ENCODE data around the gene WNK4. TPM values are rescaled to one million over a fixed set of nuclear protein-coding genes. Genes with fewer than 3 reads are reported as not detected.

WNK4 gene
- polyA plus RNA-seq, 1 donor: 16.9 TPM

- WGBS (ENCODE audit: insufficient coverage, low lambda C conversion rate): 92% methylated on average over 4 of the region's 11 CpGs
- no peak for DNase-seq
Measured at GRCh38 chr17:42841975-42842685, 61.7 kb downstream of the WNK4 start.

GRCh38 chr17:42843358-42843934, 63.0 kb downstream of the WNK4 start:
- H3K9me3 ChIP-seq (ENCODE audit: control insufficient read depth, low read depth, low read length): no peaks in the 10 kb centered on the region
- peak; percentile 48 to 51 for DNase-seq
- H3K36me3 ChIP-seq (ENCODE audit: control insufficient read depth, insufficient read depth, low read length): peaks cover 59% of the 10 kb centered on the region
- no peaks in the 10 kb centered on the region for H3K27me3 ChIP-seq (ENCODE audit: control insufficient read depth, insufficient read depth, low read length)
- no peak overlapping the region for H3K27ac ChIP-seq (ENCODE audit: low read length)
- no peak overlapping the region for H3K4me3 ChIP-seq (ENCODE audit: low read length)
- no peaks in the 10 kb centered on the region for H3K4me1 ChIP-seq (ENCODE audit: control insufficient read depth, insufficient read depth, low read length)
- WGBS (ENCODE audit: insufficient coverage, low lambda C conversion rate): no CpG with 5 or more reads among the region's 6 CpGs

More at GRCh38 chr17:42841975-42842685, 61.7 kb downstream of the WNK4 start:
- Histone ChIP-seq H3K27ac (ENCODE audit: low read length) (no peak overlapping the region), H3K4me1 (ENCODE audit: control insufficient read depth, insufficient read depth, low read length) (no peaks in the 10 kb centered on the region), H3K4me3 (ENCODE audit: low read length) (no peak overlapping the region), H3K36me3 (ENCODE audit: control insufficient read depth, insufficient read depth, low read length) (peaks cover 72% of the 10 kb centered on the region), H3K27me3 (ENCODE audit: control insufficient read depth, insufficient read depth, low read length) (no peaks in the 10 kb centered on the region), H3K9me3 (ENCODE audit: control insufficient read depth, low read depth, low read length) (no peaks in the 10 kb centered on the region)

- Histone ChIP-seq H3K4me1 (ENCODE audit: control insufficient read depth, insufficient read depth, low read length) (no peaks in the 10 kb centered on the region), H3K27me3 (ENCODE audit: control insufficient read depth, insufficient read depth, low read length) (no peaks in the 10 kb centered on the region), H3K9me3 (ENCODE audit: control insufficient read depth, low read depth, low read length) (no peaks in the 10 kb centered on the region), H3K36me3 (ENCODE audit: control insufficient read depth, insufficient read depth, low read length) (peaks cover 51% of the 10 kb centered on the region), H3K4me3 (ENCODE audit: low read length) (no peak within 1 kb of the TSS), H3K27ac (ENCODE audit: low read length) (no peak within 1 kb of the TSS)
- no peak for DNase-seq
- no CpG with 5 or more reads among the region's 4 CpGs for WGBS (ENCODE audit: insufficient coverage, low lambda C conversion rate)
Measured at GRCh38 chr17:42844271-42844670, 63.9 kb downstream of the WNK4 start, which contains the start of gene AOC2. AOC2 (plus strand) TSS chr17:42844580; CDS start chr17:42844627, 47 bp downstream.

- Histone ChIP-seq H3K27ac (ENCODE audit: low read length) (no peak overlapping the region), H3K4me1 (ENCODE audit: control insufficient read depth, insufficient read depth, low read length) (no peaks in the 10 kb centered on the region), H3K36me3 (ENCODE audit: control insufficient read depth, insufficient read depth, low read length) (peaks cover 46% of the 10 kb centered on the region), H3K4me3 (ENCODE audit: low read length) (no peak overlapping the region), H3K9me3 (ENCODE audit: control insufficient read depth, low read depth, low read length) (no peaks in the 10 kb centered on the region), H3K27me3 (ENCODE audit: control insufficient read depth, insufficient read depth, low read length) (no peaks in the 10 kb centered on the region)
- no CpG with 5 or more reads among the region's 24 CpGs for WGBS (ENCODE audit: insufficient coverage, low lambda C conversion rate)
- DNase-seq: no peak
Measured at GRCh38 chr17:42844761-42845555, 64.5 kb downstream of the WNK4 start.

GRCh38 chr17:42845556-42845917, 65.1 kb downstream of the WNK4 start:
- no peak overlapping the region for H3K27ac ChIP-seq (ENCODE audit: low read length)
- no peaks in the 10 kb centered on the region for H3K9me3 ChIP-seq (ENCODE audit: control insufficient read depth, low read depth, low read length)
- H3K4me1 ChIP-seq (ENCODE audit: control insufficient read depth, insufficient read depth, low read length): no peaks in the 10 kb centered on the region
- WGBS (ENCODE audit: insufficient coverage, low lambda C conversion rate): no CpG with 5 or more reads among the region's 12 CpGs
- H3K27me3 ChIP-seq (ENCODE audit: control insufficient read depth, insufficient read depth, low read length): no peaks in the 10 kb centered on the region
- DNase-seq: no peak
- H3K36me3 ChIP-seq (ENCODE audit: control insufficient read depth, insufficient read depth, low read length): peaks cover 42% of the 10 kb centered on the region
- no peak overlapping the region for H3K4me3 ChIP-seq (ENCODE audit: low read length)

GRCh38 chr17:42845918-42846593, 65.6 kb downstream of the WNK4 start:
- H3K27ac ChIP-seq (ENCODE audit: low read length): no peak overlapping the region
- no CpG with 5 or more reads among the region's 7 CpGs for WGBS (ENCODE audit: insufficient coverage, low lambda C conversion rate)
- H3K9me3 ChIP-seq (ENCODE audit: control insufficient read depth, low read depth, low read length): no peaks in the 10 kb centered on the region
- H3K27me3 ChIP-seq (ENCODE audit: control insufficient read depth, insufficient read depth, low read length): no peaks in the 10 kb centered on the region
- no peak for DNase-seq
- no peak overlapping the region for H3K4me3 ChIP-seq (ENCODE audit: low read length)
- H3K36me3 ChIP-seq (ENCODE audit: control insufficient read depth, insufficient read depth, low read length): peaks cover 40% of the 10 kb centered on the region
- no peaks in the 10 kb centered on the region for H3K4me1 ChIP-seq (ENCODE audit: control insufficient read depth, insufficient read depth, low read length)

Other genes with a start within 250 kb of the WNK4 start
- gene NAGLU, start 244.4 kb upstream of the WNK4 start, polyA plus RNA-seq: 32.9 TPM
- 2.1 TPM for gene HSD17B1, start 227.7 kb upstream of the WNK4 start, polyA plus RNA-seq
- gene COASY, start 218.5 kb upstream of the WNK4 start, polyA plus RNA-seq: 65.6 TPM
- 52.0 TPM for gene MLX, start 213.5 kb upstream of the WNK4 start, polyA plus RNA-seq
- 8.6 TPM for gene PSMC3IP, start 202.9 kb upstream of the WNK4 start, polyA plus RNA-seq
- 36.8 TPM for gene RETREG3, start 171.2 kb upstream of the WNK4 start, polyA plus RNA-seq
- gene TUBG1, start 170.9 kb upstream of the WNK4 start, polyA plus RNA-seq: 40.0 TPM
- gene TUBG2, start 121.3 kb upstream of the WNK4 start, polyA plus RNA-seq: 16.2 TPM
- gene PLEKHH3, start 103.6 kb upstream of the WNK4 start, polyA plus RNA-seq: 9.2 TPM
- gene CCR10, start 98.8 kb upstream of the WNK4 start, polyA plus RNA-seq: 1.2 TPM
- 7.5 TPM for gene CNTNAP1, start 98.1 kb upstream of the WNK4 start, polyA plus RNA-seq
- gene EZH1, start 35.6 kb upstream of the WNK4 start, polyA plus RNA-seq: 37.6 TPM
- 45.9 TPM for gene RAMP2, start 19.4 kb upstream of the WNK4 start, polyA plus RNA-seq
- gene VPS25, start 7.2 kb upstream of the WNK4 start, polyA plus RNA-seq: 78.1 TPM
- 107 TPM for gene COA3, start 18.1 kb downstream of the WNK4 start, polyA plus RNA-seq
- gene CNTD1, start 18.3 kb downstream of the WNK4 start, polyA plus RNA-seq: 3.0 TPM
- 77.9 TPM for gene BECN1, start 43.7 kb downstream of the WNK4 start, polyA plus RNA-seq
- 71.4 TPM for gene PSME3, start 52.8 kb downstream of the WNK4 start, polyA plus RNA-seq
- 1.2 TPM for gene AOC2, start 64.0 kb downstream of the WNK4 start, polyA plus RNA-seq
- 14.8 TPM for gene AOC3, start 70.6 kb downstream of the WNK4 start, polyA plus RNA-seq
- gene G6PC1, start 120.2 kb downstream of the WNK4 start, polyA plus RNA-seq: 1.5 TPM
- gene AARSD1, start 183.8 kb downstream of the WNK4 start, polyA plus RNA-seq: 59.4 TPM
- 3.4 TPM for gene PTGES3L, start 199.5 kb downstream of the WNK4 start, polyA plus RNA-seq
- 14.2 TPM for gene RUNDC1, start 200.0 kb downstream of the WNK4 start, polyA plus RNA-seq
- 2,151 TPM for gene RPL27, start 217.8 kb downstream of the WNK4 start, polyA plus RNA-seq
- gene IFI35, start 226.2 kb downstream of the WNK4 start, polyA plus RNA-seq: 45.7 TPM
- gene VAT1, start 241.8 kb downstream of the WNK4 start, polyA plus RNA-seq: 148 TPM
- gene RND2, start 244.6 kb downstream of the WNK4 start, polyA plus RNA-seq: 1.8 TPM